Loucy (cell line): ENCODE data around the gene TAL2.

Experiments used
- H2AFZ ChIP-seq: fragments of 200-600 bp; sonication (generic); 2 replicates; pipeline ENCODE4 v1.6.0; 2016; ENCODE audit warnings: antibody characterized with exemption, mild to moderate bottlenecking, low read length, moderate library complexity
- H3F3A ChIP-seq: fragments of 200-600 bp; 2 replicates; pipeline ENCODE4 v1.6.0; 2016; ENCODE audit warnings: antibody characterized with exemption, low read depth, mild to moderate bottlenecking
- H3K27me3 ChIP-seq: fragments of 200-600 bp; sonication (generic); 2 replicates; pipeline ENCODE4 v1.6.1; 2014; ENCODE audit warnings: low read length, mild to moderate bottlenecking; ENCODE audit not compliant: insufficient read depth, poor library complexity, severe bottlenecking
- H3K36me3 ChIP-seq: fragments of 200-600 bp; sonication (generic); 2 replicates; pipeline ENCODE4 v1.6.1; 2016; ENCODE audit warnings: low read length; ENCODE audit not compliant: insufficient read depth
- H3K4me1 ChIP-seq: fragments of 200-600 bp; sonication (generic); 2 replicates; pipeline ENCODE4 v1.5.1; 2014; ENCODE audit warnings: low read length, mild to moderate bottlenecking; ENCODE audit not compliant: insufficient read depth, poor library complexity, severe bottlenecking
- H3K4me2 ChIP-seq: fragments of 200-600 bp; sonication (generic); 2 replicates; pipeline ENCODE4 v1.6.0; 2014; ENCODE audit warnings: antibody characterized with exemption, low read length, low read depth, mild to moderate bottlenecking; ENCODE audit not compliant: poor library complexity, severe bottlenecking
- H3K4me3 ChIP-seq: fragments of 200-600 bp; sonication (generic); 2 replicates; pipeline ENCODE4 v1.5.1; 2014; ENCODE audit warnings: low read length, mild to moderate bottlenecking, mixed read lengths; ENCODE audit not compliant: poor library complexity, severe bottlenecking
- H3K79me2 ChIP-seq: fragments of 200-600 bp; sonication (generic); 2 replicates; pipeline ENCODE4 v1.6.1; 2014; ENCODE audit warnings: low read length; ENCODE audit not compliant: insufficient read depth
- H3K9ac ChIP-seq: fragments of 200-600 bp; sonication (generic); 2 replicates; pipeline ENCODE4 v1.6.0; 2014; ENCODE audit warnings: mild to moderate bottlenecking, low read depth, low read length, moderate library complexity; ENCODE audit not compliant: poor library complexity, severe bottlenecking
- H3K9me2 ChIP-seq: fragments of 200-600 bp; sonication (generic); replicated peaks from 2 replicates; pipeline ENCODE4 v1.6.1; 2016; ENCODE audit warnings: low read depth, low read length, mixed read lengths
- H3K9me3 ChIP-seq: fragments of 200-600 bp; sonication (generic); 2 replicates; pipeline ENCODE4 v1.6.1; 2014; ENCODE audit warnings: mild to moderate bottlenecking, antibody characterized with exemption, low read length, low read depth; ENCODE audit not compliant: insufficient read depth
- H4K20me1 ChIP-seq: fragments of 200-600 bp; sonication (generic); 2 replicates; pipeline ENCODE4 v1.6.0; 2014; ENCODE audit warnings: antibody characterized with exemption, low read length, mild to moderate bottlenecking; ENCODE audit not compliant: insufficient read depth, poor library complexity, severe bottlenecking
- EZH2phosphoT487 ChIP-seq: fragments of 200-600 bp; IDR thresholded peaks from 2 replicates; pipeline ENCODE4 v1.6.1; 2018; ENCODE audit warnings: antibody characterized with exemption, mild to moderate bottlenecking, moderate library complexity, borderline replicate concordance
- TF ChIP-seq, protein P1 (sequence below): fragments of 200-600 bp; sonication (generic); conservative IDR thresholded peaks from 2 replicates; pipeline ENCODE4 v1.5.1; 2014; ENCODE audit warnings: mild to moderate bottlenecking, antibody characterized with exemption, low read length

TAL2 gene

DNA sequence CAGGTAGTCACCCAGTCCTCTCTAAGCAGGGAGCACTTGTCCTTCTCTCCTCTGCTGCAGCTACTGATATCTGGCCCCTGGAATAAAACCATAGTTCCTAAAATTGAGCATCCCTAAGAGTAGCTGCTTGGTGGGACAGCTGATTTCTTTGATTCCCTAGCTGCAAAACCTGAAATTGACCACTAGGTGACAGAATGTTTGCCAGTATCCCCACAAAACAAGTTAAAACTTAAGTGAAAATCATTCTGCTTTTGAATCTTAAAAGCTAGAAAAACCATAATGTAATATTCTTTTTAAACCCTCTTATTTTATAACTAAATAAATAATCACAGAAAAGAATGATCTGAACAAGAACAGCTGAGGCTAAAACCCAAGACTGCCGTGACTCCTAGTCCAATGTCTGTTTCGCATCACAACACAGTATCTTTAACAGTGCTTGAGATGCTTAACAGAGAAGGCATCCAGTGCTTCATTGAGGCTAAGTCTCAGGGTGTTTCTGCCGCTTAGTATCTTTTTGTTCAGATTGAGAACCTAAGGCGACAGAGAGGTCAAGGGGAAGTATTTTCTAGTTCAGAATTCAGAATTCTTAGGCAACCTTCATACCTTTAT lies 24.4 kb upstream of the TAL2 start:
- no peak for TF ChIP-seq EZH2phosphoT487
- TF ChIP-seq, protein P1, sequence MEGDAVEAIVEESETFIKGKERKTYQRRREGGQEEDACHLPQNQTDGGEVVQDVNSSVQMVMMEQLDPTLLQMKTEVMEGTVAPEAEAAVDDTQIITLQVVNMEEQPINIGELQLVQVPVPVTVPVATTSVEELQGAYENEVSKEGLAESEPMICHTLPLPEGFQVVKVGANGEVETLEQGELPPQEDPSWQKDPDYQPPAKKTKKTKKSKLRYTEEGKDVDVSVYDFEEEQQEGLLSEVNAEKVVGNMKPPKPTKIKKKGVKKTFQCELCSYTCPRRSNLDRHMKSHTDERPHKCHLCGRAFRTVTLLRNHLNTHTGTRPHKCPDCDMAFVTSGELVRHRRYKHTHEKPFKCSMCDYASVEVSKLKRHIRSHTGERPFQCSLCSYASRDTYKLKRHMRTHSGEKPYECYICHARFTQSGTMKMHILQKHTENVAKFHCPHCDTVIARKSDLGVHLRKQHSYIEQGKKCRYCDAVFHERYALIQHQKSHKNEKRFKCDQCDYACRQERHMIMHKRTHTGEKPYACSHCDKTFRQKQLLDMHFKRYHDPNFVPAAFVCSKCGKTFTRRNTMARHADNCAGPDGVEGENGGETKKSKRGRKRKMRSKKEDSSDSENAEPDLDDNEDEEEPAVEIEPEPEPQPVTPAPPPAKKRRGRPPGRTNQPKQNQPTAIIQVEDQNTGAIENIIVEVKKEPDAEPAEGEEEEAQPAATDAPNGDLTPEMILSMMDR: peak; percentile 82
- Histone ChIP-seq H3K27me3 (no peaks in the 10 kb centered on the region), H3K4me3 (no peak overlapping the region), H3K4me2 (no peak overlapping the region), H3K79me2 (no peaks in the 10 kb centered on the region), H3K9me2 (no peaks in the 10 kb centered on the region), H3K36me3 (no peaks in the 10 kb centered on the region), H3K4me1 (no peaks in the 10 kb centered on the region), H4K20me1 (no peaks in the 10 kb centered on the region), H3F3A (no peaks in the 10 kb centered on the region), H3K9ac (no peak overlapping the region), H3K9me3 (no peaks in the 10 kb centered on the region), H2AFZ (no peak overlapping the region)

DNA sequence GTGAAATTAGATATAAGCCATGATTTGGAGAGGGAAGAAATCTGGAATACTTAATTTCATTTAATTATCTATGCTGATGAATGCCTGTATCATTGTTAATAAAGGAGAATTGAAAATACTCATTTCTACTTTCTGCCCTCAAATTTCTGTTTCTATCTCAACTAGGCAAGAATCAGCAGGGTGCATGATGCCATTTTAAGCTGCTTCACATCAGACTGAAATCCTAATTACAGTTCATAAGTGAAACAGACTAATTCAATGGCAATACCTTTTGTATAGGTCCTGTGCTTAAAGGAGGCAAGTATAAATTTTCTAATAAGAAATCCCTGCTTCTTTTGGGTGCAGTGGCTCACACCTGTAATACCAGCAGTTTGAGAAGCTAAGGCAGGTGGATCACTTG lies 22.3 kb upstream of the TAL2 start:
- Histone ChIP-seq H3K27me3 (no peaks in the 10 kb centered on the region), H3K79me2 (no peaks in the 10 kb centered on the region), H3K4me3 (no peak overlapping the region), H3K9ac (no peak overlapping the region), H3K9me2 (no peaks in the 10 kb centered on the region), H3K9me3 (no peaks in the 10 kb centered on the region), H2AFZ (no peak overlapping the region), H3K36me3 (no peaks in the 10 kb centered on the region), H3K4me1 (no peaks in the 10 kb centered on the region), H3K4me2 (no peak overlapping the region), H4K20me1 (no peaks in the 10 kb centered on the region), H3F3A (no peaks in the 10 kb centered on the region)
- TF ChIP-seq, protein P1: no peak
- no peak for TF ChIP-seq EZH2phosphoT487

DNA sequence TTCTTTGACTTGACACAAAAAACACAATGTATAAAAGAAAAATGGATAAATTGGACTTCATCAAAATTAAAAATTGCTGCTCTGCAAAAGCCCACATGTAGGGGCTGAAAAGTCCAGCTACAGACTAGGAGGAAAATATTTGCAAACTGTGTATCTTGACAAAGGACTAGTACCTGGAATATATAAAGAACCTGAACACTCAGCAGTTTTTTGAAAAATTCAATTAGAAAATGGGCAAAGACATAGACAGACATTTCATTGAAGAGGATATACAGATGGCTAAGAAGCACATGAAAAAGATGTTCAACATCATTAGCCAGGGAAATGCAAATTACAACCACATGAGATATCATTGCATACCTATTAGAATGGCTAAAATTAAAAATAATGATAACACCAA lies 18.5 kb upstream of the TAL2 start:
- H3K4me1 ChIP-seq: peaks cover 27% of the 10 kb centered on the region
- no peaks in the 10 kb centered on the region for H3K36me3 ChIP-seq
- H3K9me3 ChIP-seq: no peaks in the 10 kb centered on the region
- H3K4me2 ChIP-seq: no peak overlapping the region
- H3K4me3 ChIP-seq: no peak overlapping the region
- no peak overlapping the region for H3K9ac ChIP-seq
- TF ChIP-seq, protein P1: no peak
- TF ChIP-seq EZH2phosphoT487: no peak
- no peaks in the 10 kb centered on the region for H3K9me2 ChIP-seq
- no peak overlapping the region for H2AFZ ChIP-seq
- H3K27me3 ChIP-seq: no peaks in the 10 kb centered on the region
- no peaks in the 10 kb centered on the region for H3K79me2 ChIP-seq
- H3F3A ChIP-seq: no peaks in the 10 kb centered on the region
- H4K20me1 ChIP-seq: no peaks in the 10 kb centered on the region
